HPDE6-E6E7 (cell line): ENCODE results near the gene SHISAL2A.
A peak's percentile ranks its signal among the peaks of the same experiment; 100 is the strongest.

Source experiments
- DNase-seq: peaks from one replicate; pipeline ENCODE4 v3.0.0; 2011; ENCODE audit warnings: missing footprints; ENCODE audit errors: extremely low spot score

Gene SHISAL2A

GRCh38 chr1:52621950-52622349 is 11.0 kb upstream of the SHISAL2A start:
- no peak for DNase-seq

GRCh38 chr1:52623812-52624211 is 9.2 kb upstream of the SHISAL2A start:
- DNase-seq: no peak

GRCh38 chr1:52627028-52627427 is 5.9 kb upstream of the SHISAL2A start:
- no peak for DNase-seq

GRCh38 chr1:52628614-52629324 is 4.2 kb upstream of the SHISAL2A start:
- no peak for DNase-seq

- no peak for DNase-seq
These were observed 3.7 kb upstream of the SHISAL2A start for GRCh38 chr1:52629325-52629643.

GRCh38 chr1:52629667-52630066 is 3.3 kb upstream of the SHISAL2A start:
- DNase-seq: no peak

GRCh38 chr1:52631759-52632331 is 1.1 kb upstream of the SHISAL2A start:
- no peak for DNase-seq

GRCh38 chr1:52633291-52633754 is 355 bp downstream of the SHISAL2A start:
- DNase-seq: no peak

GRCh38 chr1:52634111-52634510 is 1.1 kb downstream of the SHISAL2A start:
- no peak for DNase-seq

GRCh38 chr1:52635321-52636089 is 2.5 kb downstream of the SHISAL2A start:
- no peak for DNase-seq

GRCh38 chr1:52636721-52637695 is 4.0 kb downstream of the SHISAL2A start:
- no peak for DNase-seq

- no peak for DNase-seq
These were observed 5.0 kb downstream of the SHISAL2A start for GRCh38 chr1:52637946-52638345.

- DNase-seq: no peak
These were observed 7.7 kb downstream of the SHISAL2A start for GRCh38 chr1:52640697-52641096.

GRCh38 chr1:52641307-52641706 is 8.3 kb downstream of the SHISAL2A start:
- no peak for DNase-seq

GRCh38 chr1:52645261-52645660 is 12.3 kb downstream of the SHISAL2A start:
- no peak for DNase-seq

- no peak for DNase-seq
These were observed 18.9 kb downstream of the SHISAL2A start for GRCh38 chr1:52651904-52652303.

GRCh38 chr1:52653207-52653849 is 20.4 kb downstream of the SHISAL2A start:
- no peak for DNase-seq

GRCh38 chr1:52654063-52654462 is 21.1 kb downstream of the SHISAL2A start:
- no peak for DNase-seq

- DNase-seq: no peak
These were observed 24.7 kb downstream of the SHISAL2A start for GRCh38 chr1:52657702-52658101.

- DNase-seq: no peak
These were observed 25.8 kb downstream of the SHISAL2A start for GRCh38 chr1:52658795-52659194.

GRCh38 chr1:52659356-52659755 is 26.4 kb downstream of the SHISAL2A start:
- peak; percentile 60 for DNase-seq
